GM18870 (cell line): ENCODE measurements around the gene MC1R.
"Not testable (repeated sequence)": the region's sequence is repeated elsewhere in the genome, so short reads cannot be mapped to it uniquely, and the experiment has no call there.

Experiments used
- ATAC-seq: cut with Tn5 transposase; IDR thresholded peaks from one replicate; pipeline ENCODE4 v1.9.1; 2021; ENCODE audit warnings: moderate library complexity; ENCODE audit not compliant: unreplicated experiment

The MC1R gene

DNA sequence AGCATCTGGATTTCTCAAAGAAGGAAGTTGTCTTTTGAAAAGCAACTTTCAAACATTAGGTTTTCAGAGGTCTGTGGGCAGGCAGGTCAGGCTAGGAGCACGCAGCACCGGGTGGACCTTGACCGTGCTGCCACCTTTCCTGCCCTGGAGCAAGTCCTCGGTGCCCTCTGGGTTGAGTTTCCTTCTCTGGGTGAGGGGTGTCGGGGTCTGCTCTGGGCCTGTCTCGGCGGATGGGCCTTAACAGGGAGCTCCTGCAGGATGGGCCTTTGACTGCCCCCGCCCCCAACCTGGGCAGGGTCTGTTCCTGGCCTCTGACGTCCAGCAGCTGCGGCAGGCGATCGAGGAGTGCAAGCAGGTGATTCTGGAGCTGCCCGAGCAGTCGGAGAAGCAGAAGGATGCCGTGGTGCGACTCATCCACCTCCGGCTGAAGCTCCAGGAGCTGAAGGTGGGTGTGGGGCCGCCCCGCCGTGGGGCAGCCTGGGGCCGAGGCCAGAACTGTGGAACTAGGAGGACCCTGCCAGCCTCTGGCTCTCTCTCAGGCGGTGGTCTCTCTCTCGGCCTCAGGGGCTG is 38.6 kb downstream of the MC1R start:
- no peak for ATAC-seq

DNA sequence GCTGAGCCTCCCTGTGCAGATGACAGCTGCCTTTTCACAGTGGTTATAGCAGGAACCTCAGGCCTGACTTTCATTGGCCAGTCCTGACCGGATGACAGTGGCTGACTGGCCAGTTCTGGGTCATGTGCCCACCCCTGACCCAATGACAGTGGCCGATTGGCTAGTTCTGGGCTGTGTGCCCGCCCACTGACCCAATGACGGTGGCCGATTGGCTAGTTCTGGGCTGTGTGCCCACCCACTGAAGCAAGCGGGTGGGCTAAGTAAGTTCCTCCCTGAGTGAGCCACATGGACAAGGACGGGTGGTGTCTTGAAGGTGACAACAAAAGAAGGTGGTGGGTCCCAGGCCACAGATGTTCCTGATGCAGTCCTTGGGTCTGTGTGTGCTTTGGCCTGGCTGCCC is 39.4 kb downstream of the MC1R start:
- ATAC-seq: no peak

DNA sequence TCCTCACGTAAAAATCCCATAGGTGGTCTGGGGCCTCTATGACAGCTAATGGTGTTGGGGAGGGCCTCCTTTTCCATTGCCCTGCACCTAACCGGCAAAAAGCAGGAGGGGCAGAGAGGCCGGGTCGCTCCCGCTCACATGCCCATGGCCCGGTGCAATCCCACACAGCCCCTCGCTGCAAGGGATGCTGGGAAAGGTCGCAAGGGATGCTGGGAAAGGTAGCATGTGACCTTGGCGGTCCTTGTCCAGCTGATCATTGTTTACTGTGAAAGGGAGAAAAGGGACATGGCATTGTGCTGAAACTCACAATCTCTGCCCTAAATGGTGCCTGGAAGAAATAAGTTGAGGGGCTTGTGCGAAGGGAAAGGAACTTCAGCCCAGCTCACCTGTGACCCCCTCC is 39.9 kb downstream of the MC1R start:
- no peak for ATAC-seq

DNA sequence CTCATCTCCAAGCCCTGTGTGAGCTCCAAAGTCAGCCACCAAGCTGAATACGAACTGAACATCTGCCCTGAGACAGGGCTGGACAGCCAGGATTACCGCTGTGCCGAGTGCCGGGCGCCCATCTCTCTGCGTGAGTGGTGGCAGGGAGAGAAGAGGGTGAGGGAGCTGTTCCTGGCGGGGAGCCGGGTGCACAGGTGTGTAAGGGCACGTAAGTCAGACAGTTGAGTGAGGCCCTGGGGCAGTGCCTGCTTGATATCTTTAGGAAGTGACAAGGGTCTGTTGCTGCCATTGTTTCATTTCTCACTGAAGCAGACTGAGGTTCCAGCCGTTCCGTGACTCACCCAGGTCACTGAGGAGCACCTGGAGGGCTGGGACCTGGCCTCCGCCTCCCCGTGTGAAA is 42.3 kb downstream of the MC1R start:
- ATAC-seq: no peak

DNA sequence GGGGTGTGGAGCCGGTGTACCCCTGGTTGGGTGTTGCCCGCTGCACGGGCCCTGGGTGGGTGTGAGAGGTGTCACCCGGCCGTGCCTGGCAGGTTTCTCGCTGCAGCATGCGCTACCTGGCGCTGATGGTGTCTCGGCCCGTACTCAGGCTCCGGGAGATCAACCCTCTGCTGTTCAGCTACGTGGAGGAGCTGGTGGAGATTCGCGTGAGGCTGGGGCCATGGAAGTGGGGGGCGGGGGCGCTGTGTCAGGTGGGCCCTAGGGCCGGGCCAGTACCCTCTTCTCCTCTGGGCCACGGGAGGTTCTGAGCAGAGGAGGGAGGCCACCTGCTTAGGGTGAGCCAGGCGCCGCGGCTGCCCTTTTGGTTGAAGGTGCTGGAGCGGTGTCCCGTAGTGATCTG is 43.3 kb downstream of the MC1R start:
- ATAC-seq: no peak

DNA sequence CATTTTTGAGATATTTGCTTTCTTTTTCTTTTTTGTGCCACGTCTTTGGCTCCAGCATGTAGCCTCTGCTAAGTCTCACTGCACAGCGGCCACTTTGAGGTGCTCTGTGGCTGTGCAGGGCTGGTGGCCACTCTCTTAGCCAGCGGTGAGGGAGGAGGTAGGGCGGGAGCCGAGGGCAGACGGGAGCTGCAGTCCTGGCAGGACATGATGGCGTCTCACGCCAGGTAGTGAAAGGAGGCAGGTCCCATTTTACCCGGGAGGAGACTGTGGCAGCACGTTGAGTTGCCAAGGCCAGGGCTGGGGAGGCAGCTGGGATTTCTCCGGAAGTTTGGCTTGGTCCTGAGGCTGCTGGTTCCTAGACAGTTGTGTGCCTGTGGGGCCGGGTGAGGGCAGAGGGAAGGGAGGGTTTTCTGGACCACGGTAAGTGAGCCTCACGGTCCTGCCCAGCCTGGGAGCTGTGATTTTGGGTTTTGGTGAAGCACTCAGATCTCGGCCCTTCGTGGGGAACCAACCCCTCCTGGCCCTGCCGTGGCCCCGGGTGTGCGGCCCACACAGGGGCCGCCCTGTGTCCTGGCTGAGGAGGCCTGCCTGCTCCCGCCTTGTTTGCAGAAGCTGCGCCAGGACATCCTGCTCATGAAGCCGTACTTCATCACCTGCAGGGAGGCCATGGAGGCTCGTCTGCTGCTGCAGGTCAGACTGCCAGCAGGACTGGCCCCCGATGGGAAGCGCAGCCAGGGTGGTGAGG is 44.3 kb downstream of the MC1R start:
- ATAC-seq: no peak

DNA sequence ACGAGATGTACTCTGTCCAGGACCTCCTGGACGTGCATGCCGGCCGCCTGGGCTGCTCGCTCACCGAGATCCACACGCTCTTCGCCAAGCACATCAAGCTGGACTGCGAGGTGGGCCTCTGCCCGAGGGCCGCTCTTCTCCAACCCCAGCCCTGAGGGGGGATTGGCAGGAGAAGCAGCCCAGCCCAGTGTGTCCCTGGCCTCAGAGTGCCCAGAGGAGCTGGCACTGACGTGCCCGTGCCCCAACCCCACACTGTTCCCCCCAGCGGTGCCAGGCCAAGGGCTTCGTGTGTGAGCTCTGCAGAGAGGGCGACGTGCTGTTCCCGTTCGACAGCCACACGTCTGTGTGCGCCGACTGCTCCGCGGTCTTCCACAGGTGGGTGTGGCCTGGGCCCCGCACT is 45.5 kb downstream of the MC1R start:
- no peak for ATAC-seq

DNA sequence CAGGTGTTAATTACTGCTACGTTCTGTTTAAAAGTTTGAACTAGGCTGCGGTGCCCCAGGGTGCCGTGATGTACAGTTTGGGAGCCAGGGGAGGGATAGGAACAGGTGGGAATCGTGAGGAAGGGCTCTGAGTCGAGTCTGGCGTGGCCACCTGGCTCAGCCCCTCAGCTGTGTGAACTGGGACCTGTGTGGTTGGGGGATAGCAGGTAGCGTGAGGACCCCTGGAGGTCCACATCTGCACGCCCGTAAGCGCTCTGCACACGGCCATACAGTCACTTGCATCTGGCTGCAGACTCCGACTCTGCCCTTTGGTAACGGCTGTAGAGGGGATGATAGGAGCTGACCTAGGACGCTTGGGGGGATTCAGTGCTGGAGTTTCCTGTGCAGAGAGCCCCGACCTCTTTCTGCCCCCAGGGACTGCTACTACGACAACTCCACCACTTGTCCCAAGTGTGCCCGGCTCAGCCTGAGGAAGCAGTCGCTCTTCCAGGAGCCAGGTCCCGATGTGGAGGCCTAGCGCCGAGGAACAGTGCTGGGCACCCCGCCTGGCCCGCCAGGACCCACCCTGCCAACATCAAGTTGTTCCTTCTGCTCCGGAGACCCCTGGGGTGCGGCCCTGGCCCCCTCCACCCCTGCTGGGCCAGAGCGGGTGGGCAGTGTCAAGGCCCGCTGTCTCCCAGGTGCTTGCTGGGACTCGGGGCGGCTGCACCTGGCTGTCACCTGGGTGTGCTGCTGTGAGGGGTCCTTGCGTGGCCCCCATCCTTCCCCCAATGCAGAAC is 47.0 kb downstream of the MC1R start:
- no peak for ATAC-seq

DNA sequence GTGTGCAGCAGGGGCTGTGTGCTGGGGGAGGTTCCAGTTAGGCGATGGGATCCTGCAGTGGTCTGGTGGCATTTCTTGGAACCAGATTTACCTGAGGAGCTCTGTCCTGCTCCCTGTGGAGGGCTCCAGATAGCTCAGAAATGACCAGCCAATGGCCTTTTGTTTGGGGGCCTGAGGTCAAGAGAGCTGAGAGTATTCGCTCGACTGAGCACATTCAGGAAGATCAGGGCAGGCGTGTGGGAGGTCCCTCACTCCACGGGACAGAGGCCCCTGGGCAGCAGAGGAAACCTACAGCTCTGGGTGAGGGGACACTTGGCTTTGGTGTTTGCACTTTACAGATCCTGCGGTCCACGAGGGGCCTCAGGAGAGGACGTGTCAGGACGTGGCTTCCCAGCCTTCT is 48.1 kb downstream of the MC1R start:
- no peak for ATAC-seq

DNA sequence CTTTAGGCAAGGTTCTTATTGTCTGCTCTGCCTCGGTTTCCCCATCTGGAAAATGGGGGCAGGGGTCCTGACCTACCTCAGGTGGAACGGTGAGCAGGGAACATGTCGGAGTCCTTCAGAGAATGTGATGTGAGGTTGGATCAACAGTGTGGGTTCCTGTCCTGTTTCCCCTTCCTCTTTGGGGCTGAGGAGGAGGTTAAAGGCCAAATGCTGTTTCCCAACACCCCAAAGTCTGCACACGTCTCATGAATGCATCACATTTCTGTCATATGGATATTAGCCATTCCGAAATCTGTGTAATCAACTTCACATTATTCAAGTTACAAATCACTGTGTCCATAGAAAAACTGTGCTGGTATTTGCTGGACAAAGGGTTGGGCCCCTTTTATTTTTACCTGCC is 48.8 kb downstream of the MC1R start:
- ATAC-seq: not testable (repeated sequence)

DNA sequence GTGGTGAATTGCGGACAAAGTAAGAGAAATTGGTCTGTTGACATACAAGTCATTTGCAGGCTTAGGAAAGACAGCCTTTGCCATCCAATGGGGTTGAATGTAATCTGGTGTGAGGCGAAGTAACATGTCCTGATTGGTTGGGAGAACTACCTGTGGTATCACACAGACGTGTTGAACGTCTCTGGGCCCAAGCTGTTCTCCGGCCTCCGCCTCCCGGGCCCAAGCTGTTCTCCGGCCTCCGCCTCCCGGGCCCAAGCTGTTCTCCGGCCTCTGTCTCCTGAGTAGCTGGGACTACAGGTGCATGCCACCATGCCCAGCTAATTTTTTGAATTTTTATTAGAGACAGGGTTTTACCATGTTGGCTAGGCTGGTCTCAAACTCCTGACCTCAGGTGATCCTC is 49.4 kb downstream of the MC1R start:
- not testable (repeated sequence) for ATAC-seq

DNA sequence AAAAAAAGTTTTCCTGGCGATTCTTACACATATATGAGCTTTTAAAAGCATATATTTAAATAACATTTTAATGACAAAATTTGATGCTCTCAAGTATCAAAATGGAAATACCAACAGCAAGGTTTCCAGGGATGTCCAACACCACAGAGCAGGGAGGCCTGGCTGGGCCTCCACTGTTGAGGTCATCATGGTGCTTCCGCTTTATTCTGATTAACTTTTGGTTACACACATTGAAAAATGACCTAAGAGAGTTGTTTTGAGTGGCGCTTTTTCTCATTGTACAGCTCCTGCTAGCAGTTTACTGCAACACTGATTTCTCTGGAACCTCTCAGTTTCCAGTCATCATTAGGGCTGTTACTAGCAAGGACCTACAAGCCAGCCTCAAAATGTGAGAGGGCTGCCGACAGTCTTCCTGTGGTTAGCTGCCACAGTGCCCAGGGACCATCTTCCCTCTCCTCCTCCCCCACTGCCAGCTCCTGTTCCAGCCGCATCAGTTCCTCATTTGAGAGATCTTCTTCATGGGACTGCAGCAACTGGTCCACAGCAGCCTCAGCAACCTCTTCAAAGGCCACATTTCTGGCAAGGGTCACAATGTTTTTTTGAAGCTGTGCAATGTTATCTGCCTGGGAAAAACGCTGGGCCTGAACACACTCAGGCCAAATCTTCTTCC is 51.2 kb downstream of the MC1R start:
- ATAC-seq: no peak
